A673 (cell line): ENCODE results near the gene RPL29. TPM values are rescaled to one million over a fixed set of nuclear protein-coding genes. Genes with fewer than 3 reads are reported as not detected.

Experiments
- BruUV-seq: library from RNA; stranded (reverse); fragments of 400-500 nt; replicated peaks from 2 replicates; lab custom pipeline; 2021; lab: Mats Ljungman, UMichigan
- CTCF ChIA-PET: fragments of 300-600 bp; sonication (Branson Sonifier 250); formaldehyde crosslinking; loops from one replicate; lab custom pipeline; 2022; ENCODE audit warnings: antibody characterized with exemption; lab: Charles Lee
- POLR2A ChIA-PET: fragments of 300-600 bp; sonication (Branson Sonifier 250); formaldehyde crosslinking; loops from one replicate; lab custom pipeline; 2022; ENCODE audit warnings: antibody characterized with exemption; ENCODE audit not compliant: low non-redundant PET; lab: Charles Lee
- DNase-seq: peaks from one replicate; pipeline ENCODE4 v3.0.0-alpha.2; 2015; ENCODE audit warnings: low spot score
- H3K27ac ChIP-seq: fragments of 200-600 bp; sonication (generic); 2 replicates; pipeline ENCODE4 v1.5.1; 2016; ENCODE audit warnings: mixed run types, low read depth, mild to moderate bottlenecking, mixed read lengths, antibody characterized with exemption, low read length; ENCODE audit not compliant: poor library complexity, severe bottlenecking
- H3K27me3 ChIP-seq: fragments of 200-600 bp; sonication (generic); replicated peaks from 2 replicates; pipeline ENCODE4 v1.6.1; 2017; ENCODE audit warnings: mixed run types, low read depth, mild to moderate bottlenecking, mixed read lengths, antibody characterized with exemption, low read length; ENCODE audit not compliant: insufficient read depth, poor library complexity
- H3K36me3 ChIP-seq: fragments of 200-600 bp; sonication (generic); 2 replicates; pipeline ENCODE4 v1.6.1; 2016; ENCODE audit warnings: mixed run types, mild to moderate bottlenecking, mixed read lengths, antibody characterized with exemption, low read length; ENCODE audit not compliant: insufficient read depth, poor library complexity, severe bottlenecking
- H3K4me1 ChIP-seq: fragments of 200-600 bp; sonication (generic); 2 replicates; pipeline ENCODE4 v1.6.1; 2017; ENCODE audit warnings: mixed run types, mild to moderate bottlenecking, mixed read lengths, antibody characterized with exemption, low read length; ENCODE audit not compliant: insufficient read depth, poor library complexity, severe bottlenecking
- H3K4me3 ChIP-seq: fragments of 200-600 bp; sonication (generic); 2 replicates; pipeline ENCODE4 v1.5.1; 2016; ENCODE audit warnings: low read depth, mixed run types, mild to moderate bottlenecking, mixed read lengths, low read length; ENCODE audit not compliant: poor library complexity, severe bottlenecking
- H3K9me3 ChIP-seq: fragments of 200-600 bp; sonication (generic); 2 replicates; pipeline ENCODE4 v1.6.1; 2016; ENCODE audit warnings: mixed run types, low read depth, mild to moderate bottlenecking, mixed read lengths, antibody characterized with exemption, low read length; ENCODE audit not compliant: poor library complexity, severe bottlenecking
- CTCF ChIP-seq: fragments of 300-800, 200-600 bp; sonication (generic); conservative IDR thresholded peaks from 2 replicates; pipeline ENCODE4 v1.5.1; 2017; ENCODE audit warnings: low read depth, mild to moderate bottlenecking, antibody characterized with exemption, low read length, moderate library complexity, mixed read lengths
- EZH2 ChIP-seq: fragments of 200-600 bp; sonication (generic); IDR thresholded peaks from 2 replicates; pipeline ENCODE4 v1.6.1; 2017; ENCODE audit warnings: borderline replicate concordance, low read depth, mild to moderate bottlenecking, mixed read lengths, antibody characterized with exemption, low read length; ENCODE audit not compliant: poor library complexity, severe bottlenecking
- intact Hi-C: fragments of 100-400 bp; cut with micrococcal nuclease; formaldehyde crosslinking; loops from one replicate; pipeline ENCODE4 v1.10.0; 2022; ENCODE audit not compliant: unreplicated experiment
- total RNA-seq: library from RNA; stranded (reverse); gene quantifications from 2 replicates; pipeline ENCODE4 v1.2.3, GENCODE V29; 2021

The RPL29 gene
- total RNA-seq, 1 experiment from 2014 or later: 624 TPM

- Histone ChIP-seq H3K9me3 (no peaks in the 10 kb centered on the region), H3K4me1 (no peaks in the 10 kb centered on the region), H3K27me3 (no peaks in the 10 kb centered on the region), H3K27ac (no peak overlapping the region), H3K36me3 (peaks cover 16% of the 10 kb centered on the region), H3K4me3 (no peak overlapping the region)
- intact Hi-C loops: no loop called here
- BruUV-seq: no TSS peak
- ChIA-PET CTCF (no interaction called here), POLR2A (no interaction called here)
- TF ChIP-seq EZH2 (no peak), CTCF (no peak)
- no peak for DNase-seq
Observed at GRCh38 chr3:51988286-51989146, 7.2 kb downstream of the RPL29 start.

DNA sequence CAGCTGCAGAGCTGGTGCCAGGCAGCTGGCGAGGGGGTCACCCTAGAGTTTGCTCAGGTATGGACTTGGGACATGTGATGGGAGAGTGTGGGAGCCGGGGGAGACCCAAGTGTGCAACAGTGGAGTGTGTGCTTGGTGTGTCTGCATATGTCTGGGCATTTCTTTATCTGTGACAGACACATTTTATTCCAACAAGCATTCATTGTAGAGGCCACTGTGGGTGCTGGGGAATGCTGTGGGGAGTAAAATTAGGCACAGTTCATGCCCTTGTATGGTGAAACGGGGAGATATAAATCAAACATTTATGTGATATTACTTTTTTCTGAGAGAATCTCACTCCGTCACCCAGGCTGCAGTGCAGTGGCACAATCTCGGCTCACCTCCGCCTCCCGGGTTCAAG lies 8.1 kb downstream of the RPL29 start:
- Histone ChIP-seq H3K36me3 (peaks cover 9% of the 10 kb centered on the region), H3K27ac (no peak overlapping the region), H3K4me1 (peaks cover 6% of the 10 kb centered on the region), H3K4me3 (no peak overlapping the region), H3K27me3 (no peaks in the 10 kb centered on the region), H3K9me3 (no peaks in the 10 kb centered on the region)
- intact Hi-C loops: no loop called here
- ChIA-PET POLR2A (interaction anchor here (0.5 kb wide), 1 partner anchor 170 kb away, joined by 3 read pairs; no protein-coding TSS in a partner anchor), CTCF (no interaction called here)
- TF ChIP-seq CTCF (no peak), EZH2 (no peak)
- no peak for DNase-seq
- no TSS peak for BruUV-seq

GRCh38 chr3:51986010-51986947 lies 9.4 kb downstream of the RPL29 start:
- H3K4me1 ChIP-seq: peaks cover 6% of the 10 kb centered on the region
- DNase-seq: no peak
- H3K9me3 ChIP-seq: no peaks in the 10 kb centered on the region
- no peak overlapping the region for H3K27ac ChIP-seq
- no peaks in the 10 kb centered on the region for H3K27me3 ChIP-seq
- no peak overlapping the region for H3K4me3 ChIP-seq
- BruUV-seq: no TSS peak
- TF ChIP-seq EZH2 (no peak), CTCF (no peak)
- ChIA-PET POLR2A (no interaction called here), CTCF (no interaction called here)
- intact Hi-C loops: no loop called here
- no peaks in the 10 kb centered on the region for H3K36me3 ChIP-seq
